Glomerular visceral epithelial cell (primary cell): Measurements from ENCODE around the gene TNFSF11.

ENCODE experiments used
- DNase-seq: peaks from one replicate; pipeline ENCODE4 v3.0.0-alpha.2; 2016; ENCODE audit errors: extremely low spot score

Gene TNFSF11

DNA sequence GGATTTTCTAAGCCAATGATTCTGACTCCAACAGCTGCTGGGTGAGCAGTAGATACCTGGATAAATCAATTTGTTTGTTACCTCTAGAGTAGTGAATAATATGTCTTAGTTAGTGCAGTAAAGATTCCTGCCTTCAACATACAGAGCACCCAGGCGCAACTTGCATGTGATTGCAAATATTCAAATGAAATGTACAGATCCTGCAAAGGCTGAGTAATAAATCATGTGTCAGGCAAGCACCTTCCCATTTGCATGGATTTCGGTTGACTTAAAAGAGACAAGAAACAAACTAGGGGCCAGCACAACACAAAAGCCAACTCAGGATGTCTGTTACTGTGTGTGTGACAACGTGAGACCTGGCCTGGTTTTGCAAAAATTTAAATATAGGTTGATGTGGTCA lies 79.7 kb downstream of the TNFSF11 start:
- no peak for DNase-seq

GRCh38 chr13:42654212-42654611 lies 80.3 kb downstream of the TNFSF11 start:
- DNase-seq = no peak

DNA sequence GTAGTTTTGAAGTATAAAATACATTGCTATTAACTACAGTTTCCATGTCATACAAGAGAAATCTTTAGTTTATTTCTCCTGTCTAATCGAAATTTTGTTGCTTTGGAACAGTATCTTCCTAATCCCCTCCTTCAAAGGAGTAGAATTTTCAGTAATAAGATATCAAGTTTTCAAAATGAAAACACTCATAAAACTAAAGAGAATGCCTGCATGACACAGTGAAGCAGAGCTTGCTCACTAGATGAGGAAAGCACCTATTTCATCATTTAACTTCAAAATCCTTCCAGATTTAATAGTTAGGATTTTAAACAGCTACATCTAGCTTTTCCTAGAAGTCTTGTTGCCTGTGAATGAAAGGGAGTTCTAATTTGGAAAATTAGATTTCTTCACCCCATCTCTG lies 80.8 kb downstream of the TNFSF11 start:
- DNase-seq = no peak

DNA sequence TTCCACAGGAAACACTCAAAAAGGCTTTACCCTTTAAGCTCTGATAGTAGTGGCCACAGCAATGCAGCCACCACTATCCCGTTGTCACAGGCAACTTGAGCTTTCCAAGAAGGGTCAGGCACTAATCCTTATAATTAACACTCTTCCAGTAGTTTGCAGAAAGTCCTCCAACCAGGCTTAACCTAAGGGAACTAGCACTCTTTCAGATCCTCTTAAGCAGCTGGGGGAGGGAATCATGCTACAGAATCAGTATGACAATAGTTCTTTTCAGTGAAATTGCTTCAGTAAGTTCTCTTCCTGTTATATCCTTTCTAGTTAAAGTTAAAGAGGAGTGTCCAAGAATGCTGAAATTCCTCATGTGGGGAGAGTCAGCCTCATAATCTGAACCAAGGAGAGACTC lies 82.2 kb downstream of the TNFSF11 start:
- no peak for DNase-seq

DNA sequence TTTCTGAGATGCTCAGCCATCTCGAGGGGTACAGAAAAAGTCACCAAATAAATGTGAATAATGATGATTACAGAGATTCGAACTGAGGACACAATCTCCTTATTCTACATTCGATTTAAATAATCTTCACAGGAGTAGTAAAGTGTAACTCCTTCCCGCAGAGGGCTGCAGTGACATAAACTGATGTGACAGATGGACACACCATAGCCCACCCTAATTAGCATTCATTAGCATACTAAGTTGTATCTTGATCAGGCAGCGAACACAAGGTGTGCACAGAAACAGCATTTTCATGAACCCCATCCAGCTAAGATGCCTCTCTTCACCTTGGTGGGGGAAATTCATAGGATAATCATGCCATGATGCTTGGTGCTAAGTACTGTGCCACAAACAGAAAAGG lies 83.0 kb downstream of the TNFSF11 start:
- no peak for DNase-seq
